Measurements from ENCODE around the gene WDR27. TPM values are rescaled to one million over a fixed set of nuclear protein-coding genes. Genes with fewer than 3 reads are reported as not detected.
"Not testable (repeated sequence)": the region's sequence is repeated elsewhere in the genome, so short reads cannot be mapped to it uniquely, and the experiment has no call there.

Gene WDR27
- total RNA-seq, 1 donor from 2014 or later: 35.4 TPM

GRCh38 chr6:169451065-169451838 lies 250.6 kb downstream of the WDR27 start:
- DNase-seq (ENCODE audit: low read depth): no peak

- DNase-seq (ENCODE audit: low read depth): peak; percentile 79
These were observed 251.7 kb downstream of the WDR27 start for GRCh38 chr6:169450097-169450496.

DNA sequence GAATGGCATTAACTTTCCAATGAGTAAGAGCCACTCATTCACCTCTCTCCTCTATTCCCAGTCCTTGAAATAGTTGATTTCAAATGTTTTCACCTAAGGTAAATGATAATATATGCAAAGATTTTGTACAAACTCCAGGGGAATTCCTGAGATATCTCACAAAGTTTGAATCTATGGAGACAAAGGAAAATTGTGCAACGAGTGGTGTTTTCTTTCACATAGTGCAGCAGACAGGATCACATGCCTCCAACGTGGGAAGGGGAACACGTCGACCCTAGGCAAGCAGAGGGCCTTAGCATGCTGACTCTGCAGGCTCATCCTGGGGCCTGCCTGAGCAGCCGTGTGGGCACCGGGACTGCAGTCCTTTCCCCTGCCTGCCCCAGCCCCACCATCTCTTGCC lies 252.6 kb downstream of the WDR27 start:
- no peak for DNase-seq (ENCODE audit: low read depth)

DNA sequence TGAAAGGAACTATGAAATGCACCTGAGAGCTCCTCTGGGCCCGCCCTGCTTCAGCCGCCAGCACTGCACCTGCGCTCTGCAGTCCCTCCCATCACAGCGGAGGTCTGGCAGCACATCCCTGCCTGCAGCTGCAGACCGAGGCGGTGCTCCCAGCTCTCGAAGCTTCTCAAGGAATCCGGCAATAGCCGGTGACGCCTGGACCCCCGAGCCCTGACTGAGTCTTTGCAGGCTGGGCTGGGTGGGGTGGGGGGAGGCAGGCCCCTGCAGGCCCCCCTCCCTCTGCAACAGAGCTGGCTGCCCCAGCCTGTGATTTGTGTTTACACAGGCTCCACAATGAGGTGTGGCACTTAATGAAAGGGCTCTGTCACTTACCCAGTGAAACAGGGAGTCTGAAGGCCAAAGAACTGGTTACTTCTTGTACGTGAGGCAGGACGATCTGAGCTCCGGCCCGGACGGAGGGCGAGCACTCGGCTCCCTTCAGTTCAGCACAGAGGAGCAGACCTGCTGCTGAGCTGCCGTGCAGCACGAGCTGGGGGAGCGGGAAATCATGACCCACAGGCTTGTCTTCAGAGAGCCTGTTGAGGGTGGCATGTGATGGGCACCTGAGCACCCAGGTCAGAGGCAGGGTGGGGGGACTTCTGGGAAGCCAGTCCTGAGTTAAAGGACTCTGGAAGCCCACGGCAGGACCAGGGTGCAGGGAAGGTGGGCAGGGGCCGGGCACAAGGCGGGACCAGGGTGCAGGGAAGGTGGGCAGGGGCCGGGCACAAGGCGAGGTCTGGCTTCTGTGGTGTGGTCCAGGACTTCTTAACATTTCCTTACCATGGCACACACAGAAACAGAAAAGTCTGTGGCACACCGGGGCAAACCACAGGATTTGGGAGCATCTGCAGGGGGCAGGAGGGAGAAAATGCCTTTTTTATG lies 255.9 kb downstream of the WDR27 start:
- DNase-seq (ENCODE audit: low read depth): no peak

DNA sequence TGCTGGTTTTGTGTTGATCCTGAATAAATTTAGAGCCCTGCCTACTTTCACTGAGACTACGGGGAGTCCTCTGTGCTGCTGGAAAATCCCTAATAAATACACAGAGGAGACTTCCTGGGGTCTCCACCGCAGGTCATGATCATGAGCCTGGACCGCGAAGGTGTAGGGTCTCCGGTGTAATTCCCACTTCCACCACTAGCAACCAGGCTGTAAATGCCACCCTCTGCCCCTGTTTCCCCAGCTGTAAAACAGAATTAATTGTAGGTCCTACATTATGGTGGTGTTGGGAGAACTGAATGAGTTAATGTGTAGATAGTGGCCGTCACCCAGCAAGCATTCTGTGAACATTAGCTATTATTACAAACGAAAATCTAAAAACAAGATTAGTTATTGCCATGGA lies 256.6 kb downstream of the WDR27 start:
- no peak for DNase-seq (ENCODE audit: low read depth)

- DNase-seq (ENCODE audit: low read depth): peak; percentile 22
These were observed 260.5 kb downstream of the WDR27 start for GRCh38 chr6:169441292-169441691.

DNA sequence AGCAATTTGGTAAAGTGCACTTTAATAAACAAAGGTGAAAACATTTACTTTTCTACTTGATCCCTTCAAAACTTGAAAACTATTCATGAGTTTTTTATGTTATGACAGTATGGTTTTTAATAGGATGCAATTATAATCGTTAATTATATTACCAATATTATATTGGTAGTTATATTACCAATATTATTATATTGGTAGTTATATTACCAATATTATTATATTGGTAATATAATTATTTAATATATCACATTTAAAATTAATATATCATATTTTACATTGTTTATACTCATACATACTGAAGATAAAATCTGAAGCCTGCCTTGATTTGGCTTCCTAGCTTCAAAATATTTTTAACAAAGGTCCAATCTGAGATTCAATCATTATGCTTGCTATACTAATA lies 262.1 kb downstream of the WDR27 start:
- DNase-seq (ENCODE audit: low read depth): no peak

DNA sequence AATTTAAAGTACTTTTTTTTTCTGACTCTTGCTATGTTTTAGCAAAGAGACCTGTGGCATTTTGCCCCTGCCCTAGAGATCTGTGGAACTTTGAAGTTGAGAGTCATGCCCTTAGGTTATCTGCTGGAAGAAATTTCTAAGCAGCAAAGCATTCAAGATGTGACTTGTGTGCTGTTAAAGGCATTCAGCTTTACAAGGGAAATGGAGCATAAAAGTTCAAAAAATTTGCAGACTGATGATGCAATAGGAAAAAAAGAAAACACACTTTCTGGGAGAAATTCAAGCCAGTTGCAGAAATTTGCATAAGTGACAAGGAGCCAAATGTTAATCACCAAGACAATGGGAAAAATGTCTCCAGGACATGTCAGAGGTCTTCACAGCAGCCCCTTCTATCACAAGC lies 267.3 kb downstream of the WDR27 start:
- not testable (repeated sequence) for DNase-seq (ENCODE audit: low read depth)

GRCh38 chr6:169429001-169429400 lies 272.8 kb downstream of the WDR27 start:
- DNase-seq (ENCODE audit: low read depth): no peak

DNA sequence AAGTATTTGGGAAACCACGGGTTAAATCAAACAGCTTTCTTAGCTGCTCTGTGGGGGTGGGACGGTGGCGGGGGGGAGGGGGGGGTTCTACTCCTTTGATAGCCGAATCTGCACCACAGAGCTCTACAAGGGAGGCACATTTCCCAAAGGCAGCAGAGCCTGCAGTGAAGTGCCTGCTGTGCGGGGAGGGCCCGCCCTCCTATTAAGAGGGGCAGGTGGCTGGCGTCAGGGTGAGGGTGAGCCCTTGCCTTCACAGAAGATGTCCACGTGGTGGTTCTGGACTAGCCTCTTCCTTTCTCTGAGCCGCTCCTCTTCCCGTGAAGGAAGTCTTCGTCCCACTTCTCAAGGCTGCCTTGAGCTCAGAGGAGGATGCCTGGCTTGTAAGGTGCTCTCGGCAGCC lies 273.3 kb downstream of the WDR27 start:
- DNase-seq (ENCODE audit: low read depth): peak; percentile 5

GRCh38 chr6:169427856-169428255 lies 274.0 kb downstream of the WDR27 start:
- DNase-seq (ENCODE audit: low read depth): peak; percentile 66

- no peak for DNase-seq (ENCODE audit: low read depth)
These were observed 275.2 kb downstream of the WDR27 start for GRCh38 chr6:169426611-169427010.

GRCh38 chr6:169425628-169426370 lies 276.0 kb downstream of the WDR27 start:
- DNase-seq (ENCODE audit: low read depth): peak; percentile 41

GRCh38 chr6:169424821-169425240 lies 277.0 kb downstream of the WDR27 start:
- DNase-seq (ENCODE audit: low read depth): peak; percentile 82

GRCh38 chr6:169424149-169424804 lies 277.6 kb downstream of the WDR27 start:
- no peak for DNase-seq (ENCODE audit: low read depth)

GRCh38 chr6:169421586-169422264 lies 280.1 kb downstream of the WDR27 start:
- DNase-seq (ENCODE audit: low read depth): no peak

- no peak for DNase-seq (ENCODE audit: low read depth)
These were observed 280.8 kb downstream of the WDR27 start for GRCh38 chr6:169420912-169421543.

- DNase-seq (ENCODE audit: low read depth): no peak
These were observed 284.7 kb downstream of the WDR27 start for GRCh38 chr6:169417101-169417500.

DNA sequence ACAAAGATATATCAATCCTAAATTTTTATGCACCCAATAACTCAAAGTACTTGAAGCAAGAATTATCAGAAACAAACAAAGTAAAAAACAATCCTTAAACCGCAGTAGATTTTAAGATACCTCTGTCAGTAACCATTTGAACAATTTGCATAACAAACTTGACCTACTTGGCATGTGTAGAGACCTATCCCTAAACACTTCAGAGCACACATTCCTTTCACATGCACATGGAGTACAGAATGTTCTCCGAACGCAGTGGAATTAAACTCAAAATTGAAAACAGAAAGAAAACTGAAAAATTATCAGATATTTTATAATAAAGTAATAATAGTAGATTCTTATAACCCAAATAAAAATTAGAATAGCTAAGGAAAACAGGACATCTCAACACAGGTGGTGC lies 285.6 kb downstream of the WDR27 start:
- no peak for DNase-seq (ENCODE audit: low read depth)

DNA sequence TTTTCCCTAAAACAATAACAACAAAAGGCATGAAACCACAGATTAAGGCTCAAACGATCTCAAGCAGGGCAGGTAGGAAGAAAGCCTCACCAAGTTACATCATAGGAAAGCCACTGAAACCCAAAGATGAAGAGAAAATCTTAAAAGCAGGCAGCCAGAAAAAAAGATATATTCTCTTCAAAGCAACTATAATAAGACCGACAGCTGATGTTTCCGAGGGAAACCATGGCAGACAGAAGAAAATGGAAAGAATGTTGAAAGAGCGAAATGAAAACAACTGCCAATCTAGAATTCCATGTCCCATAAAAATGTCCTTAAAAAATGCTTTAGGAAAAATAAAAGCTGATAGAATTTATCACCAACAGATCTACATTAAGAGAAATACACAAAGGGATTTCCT lies 286.6 kb downstream of the WDR27 start:
- peak; percentile 50 for DNase-seq (ENCODE audit: low read depth)
